GM23338 (cell line): ENCODE data around the gene LRRC8E.

Source experiments
- CREB1 ChIP-seq: fragments of 250-450 bp; sonication (Bioruptor Pico); IDR thresholded peaks from 2 replicates; pipeline ENCODE4 v1.5.0; 2020; ENCODE audit warnings: low read depth, mild to moderate bottlenecking, moderate library complexity
- CTCF ChIP-seq, 2 experiments: fragments of 200-600 bp in 1 of 2; sonication (generic) in 1 of 2; conservative IDR thresholded peaks; 2 replicates each; pipeline versions ENCODE4 v1.5.1 to v1.6.1; 2016 to 2017; ENCODE audit warnings: antibody characterized with exemption in 2 of 2, low read depth in 2 of 2, mild to moderate bottlenecking in 2 of 2, moderate library complexity in 1 of 2
- EZH2 ChIP-seq: fragments of 200-600 bp; sonication (generic); IDR thresholded peaks from one replicate; pipeline ENCODE4 v1.8.0; 2017; ENCODE audit warnings: antibody characterized with exemption, mild to moderate bottlenecking, low read depth; ENCODE audit not compliant: unreplicated experiment
- EZH2phosphoT487 ChIP-seq: fragments of 200-600 bp; sonication (generic); IDR thresholded peaks from one replicate; pipeline ENCODE4 v1.8.1; 2018; ENCODE audit warnings: antibody characterized with exemption; ENCODE audit not compliant: unreplicated experiment
- NANOG ChIP-seq: IDR thresholded peaks from 2 replicates; pipeline ENCODE4 v1.6.1; 2016; ENCODE audit warnings: antibody characterized with exemption, borderline replicate concordance
- POLR2AphosphoS5 ChIP-seq: IDR thresholded peaks from 2 replicates; pipeline ENCODE4 v1.6.1; 2016; ENCODE audit warnings: antibody characterized with exemption, low read depth
- REST ChIP-seq: IDR thresholded peaks from one replicate; pipeline ENCODE4 v1.6.1; 2018; ENCODE audit warnings: antibody characterized with exemption; ENCODE audit not compliant: unreplicated experiment
- ZNF114 ChIP-seq: fragments of 250-450 bp; sonication (Bioruptor Pico); IDR thresholded peaks from 2 replicates; pipeline ENCODE4 v1.5.0; 2020; ENCODE audit warnings: mild to moderate bottlenecking, moderate library complexity

DNA sequence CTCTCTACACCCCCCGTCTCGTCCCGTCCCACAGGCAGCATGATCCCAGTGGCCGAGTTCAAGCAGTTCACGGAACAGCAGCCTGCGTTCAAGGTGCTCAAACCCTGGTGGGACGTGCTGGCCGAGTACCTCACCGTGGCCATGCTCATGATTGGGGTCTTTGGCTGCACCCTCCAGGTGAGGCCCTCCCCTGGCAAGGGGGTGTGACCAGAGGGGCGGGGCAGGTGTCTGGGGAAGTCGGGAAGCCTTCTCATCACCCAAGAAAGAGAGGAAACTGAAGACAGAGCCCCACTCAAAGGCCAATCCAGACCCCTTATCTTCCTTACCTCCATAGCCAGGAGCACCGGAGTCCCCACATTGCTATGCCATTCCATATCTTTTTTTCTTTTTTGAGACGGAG, 7.3 kb downstream of the LRRC8E start:
- no peak for TF ChIP-seq CTCF (conservative IDR thresholded peaks at IDR 0.05; ENCODE audit: low read depth in 2 of 2)
- TF ChIP-seq EZH2: no peak
- no peak for TF ChIP-seq CREB1
- TF ChIP-seq EZH2phosphoT487: no peak
- TF ChIP-seq REST: no peak
- TF ChIP-seq POLR2AphosphoS5: no peak
- TF ChIP-seq ZNF114: no peak
- TF ChIP-seq NANOG: no peak
